ENCODE measurements around the gene LGALS9.
"Not testable (repeated sequence)": the region's sequence is repeated elsewhere in the genome, so short reads cannot be mapped to it uniquely, and the experiment has no call there.

DNA sequence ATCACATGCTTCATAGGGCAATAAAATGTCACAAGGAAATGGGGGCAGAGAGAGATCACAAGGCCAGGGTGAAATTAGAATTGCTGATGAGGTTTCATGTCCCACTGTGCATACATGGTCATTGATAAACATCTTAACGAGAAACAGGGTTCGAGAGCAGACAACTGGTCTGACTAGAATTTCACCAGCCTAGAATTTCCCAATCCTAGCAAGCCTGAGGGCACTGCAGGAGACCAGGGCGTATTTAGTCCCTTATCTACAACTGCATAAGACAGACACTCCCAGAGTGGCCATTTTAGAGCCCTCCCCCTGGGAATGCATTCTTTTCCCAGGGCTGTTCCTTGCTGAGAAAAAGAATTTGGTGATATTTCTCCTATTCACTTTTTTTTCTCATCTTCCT, 55.3 kb downstream of the LGALS9 start:
- not testable (repeated sequence) for TF ChIP-seq POLR2A (IDR thresholded peaks at IDR 0.05)
- TF ChIP-seq, protein P1, sequence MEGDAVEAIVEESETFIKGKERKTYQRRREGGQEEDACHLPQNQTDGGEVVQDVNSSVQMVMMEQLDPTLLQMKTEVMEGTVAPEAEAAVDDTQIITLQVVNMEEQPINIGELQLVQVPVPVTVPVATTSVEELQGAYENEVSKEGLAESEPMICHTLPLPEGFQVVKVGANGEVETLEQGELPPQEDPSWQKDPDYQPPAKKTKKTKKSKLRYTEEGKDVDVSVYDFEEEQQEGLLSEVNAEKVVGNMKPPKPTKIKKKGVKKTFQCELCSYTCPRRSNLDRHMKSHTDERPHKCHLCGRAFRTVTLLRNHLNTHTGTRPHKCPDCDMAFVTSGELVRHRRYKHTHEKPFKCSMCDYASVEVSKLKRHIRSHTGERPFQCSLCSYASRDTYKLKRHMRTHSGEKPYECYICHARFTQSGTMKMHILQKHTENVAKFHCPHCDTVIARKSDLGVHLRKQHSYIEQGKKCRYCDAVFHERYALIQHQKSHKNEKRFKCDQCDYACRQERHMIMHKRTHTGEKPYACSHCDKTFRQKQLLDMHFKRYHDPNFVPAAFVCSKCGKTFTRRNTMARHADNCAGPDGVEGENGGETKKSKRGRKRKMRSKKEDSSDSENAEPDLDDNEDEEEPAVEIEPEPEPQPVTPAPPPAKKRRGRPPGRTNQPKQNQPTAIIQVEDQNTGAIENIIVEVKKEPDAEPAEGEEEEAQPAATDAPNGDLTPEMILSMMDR (IDR thresholded peaks at IDR 0.05): not testable (repeated sequence)

Data from esophagus squamous epithelium (tissue), 4 donors.